Measurements from ENCODE around the gene SULT6B1.

Gene SULT6B1

DNA sequence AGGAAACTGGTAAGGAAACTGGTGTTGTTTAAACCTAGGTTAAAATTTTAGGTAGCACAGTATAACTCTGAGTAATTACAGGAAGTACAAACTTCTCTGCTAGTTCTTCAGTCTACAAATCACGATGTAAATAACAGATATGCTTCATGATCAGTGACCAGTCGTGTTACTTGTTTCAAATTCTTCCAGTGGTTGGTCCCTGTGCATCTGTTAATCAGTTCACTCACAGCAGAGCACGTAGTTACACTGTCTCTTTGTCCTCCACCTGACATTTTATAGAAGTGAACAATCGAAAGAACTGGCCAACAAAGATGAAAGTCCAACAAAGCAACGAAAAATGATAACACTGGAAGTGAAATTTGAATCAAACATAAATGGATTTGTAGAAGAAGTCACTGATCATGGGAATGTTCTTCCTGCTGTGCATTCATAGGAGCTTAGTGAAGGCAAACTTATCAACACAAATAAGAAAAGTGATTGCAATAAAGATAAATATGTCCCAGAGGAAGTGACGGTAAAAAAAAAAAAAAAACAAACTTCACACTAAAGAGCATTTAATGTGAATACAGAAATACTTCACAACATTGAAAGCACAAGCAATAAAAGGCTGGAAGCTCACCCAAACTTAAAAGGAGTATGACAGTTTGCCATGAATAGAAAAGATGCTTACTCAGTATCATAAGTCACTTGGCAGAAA is 38.7 kb downstream of the SULT6B1 start:
- Mint-ChIP-seq H3K27ac (no peak overlapping the region), H3K36me3 (ENCODE audit: low read depth) (peaks cover 57% of the 10 kb centered on the region)
- TF ChIP-seq, protein P1, sequence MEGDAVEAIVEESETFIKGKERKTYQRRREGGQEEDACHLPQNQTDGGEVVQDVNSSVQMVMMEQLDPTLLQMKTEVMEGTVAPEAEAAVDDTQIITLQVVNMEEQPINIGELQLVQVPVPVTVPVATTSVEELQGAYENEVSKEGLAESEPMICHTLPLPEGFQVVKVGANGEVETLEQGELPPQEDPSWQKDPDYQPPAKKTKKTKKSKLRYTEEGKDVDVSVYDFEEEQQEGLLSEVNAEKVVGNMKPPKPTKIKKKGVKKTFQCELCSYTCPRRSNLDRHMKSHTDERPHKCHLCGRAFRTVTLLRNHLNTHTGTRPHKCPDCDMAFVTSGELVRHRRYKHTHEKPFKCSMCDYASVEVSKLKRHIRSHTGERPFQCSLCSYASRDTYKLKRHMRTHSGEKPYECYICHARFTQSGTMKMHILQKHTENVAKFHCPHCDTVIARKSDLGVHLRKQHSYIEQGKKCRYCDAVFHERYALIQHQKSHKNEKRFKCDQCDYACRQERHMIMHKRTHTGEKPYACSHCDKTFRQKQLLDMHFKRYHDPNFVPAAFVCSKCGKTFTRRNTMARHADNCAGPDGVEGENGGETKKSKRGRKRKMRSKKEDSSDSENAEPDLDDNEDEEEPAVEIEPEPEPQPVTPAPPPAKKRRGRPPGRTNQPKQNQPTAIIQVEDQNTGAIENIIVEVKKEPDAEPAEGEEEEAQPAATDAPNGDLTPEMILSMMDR (IDR thresholded peaks at IDR 0.05; ENCODE audit: unreplicated experiment in 3 of 3) = no peak

DNA sequence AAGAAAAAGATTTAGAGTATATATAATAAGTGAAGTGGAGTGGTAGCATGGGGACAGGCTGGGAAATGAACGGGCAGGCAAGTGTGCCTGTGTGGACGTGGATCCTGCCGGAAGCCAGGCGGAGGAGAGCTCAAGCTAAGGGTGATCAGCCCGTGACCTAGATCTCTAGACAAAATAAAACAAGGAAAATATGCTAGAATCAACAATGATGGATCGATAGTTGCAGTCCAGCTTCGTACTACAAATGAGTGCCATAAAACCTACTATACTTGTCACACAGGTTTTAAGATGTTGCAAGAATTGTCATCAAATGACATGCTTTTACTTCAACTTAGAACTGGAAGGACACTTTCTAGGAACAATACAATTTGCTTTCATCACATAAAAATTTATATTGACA is 40.1 kb downstream of the SULT6B1 start:
- no peak overlapping the region for H3K4me3 Mint-ChIP-seq
- no peaks in the 10 kb centered on the region for H3K27me3 Mint-ChIP-seq (ENCODE audit: low read depth)
- TF ChIP-seq, protein P1 (IDR thresholded peaks at IDR 0.05; ENCODE audit: unreplicated experiment in 3 of 3) = no peak
- peaks cover 6% of the 10 kb centered on the region for H3K9me3 Mint-ChIP-seq
- peaks cover 50% of the 10 kb centered on the region for H3K36me3 Mint-ChIP-seq (ENCODE audit: low read depth)
- peaks cover 10% of the 10 kb centered on the region for H3K4me1 Mint-ChIP-seq
- H3K27ac Mint-ChIP-seq = no peak overlapping the region

More for the DNA sequence above, 38.7 kb downstream of the SULT6B1 start:
- Mint-ChIP-seq H3K4me1 (peaks cover 10% of the 10 kb centered on the region), H3K9me3 (peaks cover 7% of the 10 kb centered on the region), H3K4me3 (no peak overlapping the region), H3K27me3 (ENCODE audit: low read depth) (no peaks in the 10 kb centered on the region)

DNA sequence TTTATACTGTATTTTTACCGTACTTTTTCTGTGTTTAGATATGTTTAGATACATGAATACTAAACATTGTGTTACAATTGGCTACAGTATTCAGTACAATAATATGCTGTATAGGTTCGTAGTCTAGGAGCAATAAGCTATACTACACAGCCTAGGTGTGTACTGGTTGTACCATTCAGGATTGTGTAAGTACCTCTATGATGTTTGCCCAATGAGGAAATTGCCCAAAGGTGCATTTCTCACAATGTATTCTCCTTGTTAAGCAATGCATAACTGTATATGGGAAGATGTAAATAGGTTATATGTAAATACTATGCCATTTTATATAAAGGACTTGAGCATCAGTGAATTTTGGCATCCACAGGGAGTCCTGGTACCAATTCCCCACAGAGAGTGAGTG is 42.4 kb downstream of the SULT6B1 start:
- no peaks in the 10 kb centered on the region for H3K9me3 Mint-ChIP-seq
- no peak overlapping the region for H3K4me3 Mint-ChIP-seq
- TF ChIP-seq, protein P1 (IDR thresholded peaks at IDR 0.05; ENCODE audit: unreplicated experiment in 3 of 3) = no peak
- H3K4me1 Mint-ChIP-seq = peaks cover 10% of the 10 kb centered on the region
- H3K27me3 Mint-ChIP-seq (ENCODE audit: low read depth) = no peaks in the 10 kb centered on the region
- H3K27ac Mint-ChIP-seq = no peak overlapping the region
- peaks cover 50% of the 10 kb centered on the region for H3K36me3 Mint-ChIP-seq (ENCODE audit: low read depth)

DNA sequence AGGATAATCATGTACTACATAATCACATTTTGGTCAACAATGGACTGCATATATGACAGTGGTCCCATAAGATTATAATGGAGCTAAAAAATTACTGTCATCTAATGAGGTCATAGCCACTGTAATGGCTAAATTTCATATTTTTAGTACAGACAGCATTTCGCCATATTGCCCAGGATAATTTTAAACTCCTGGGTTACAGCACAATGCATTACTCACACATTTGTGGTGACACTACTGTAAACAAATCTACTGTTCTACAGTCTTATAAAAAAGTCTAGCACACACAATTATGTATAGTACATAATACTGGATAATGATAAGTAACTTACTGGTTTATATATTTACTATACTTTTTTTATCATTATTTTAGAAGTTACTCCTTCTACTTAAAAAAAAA is 44.5 kb downstream of the SULT6B1 start:
- Mint-ChIP-seq H3K27me3 (ENCODE audit: low read depth) (no peaks in the 10 kb centered on the region), H3K4me1 (no peaks in the 10 kb centered on the region), H3K9me3 (no peaks in the 10 kb centered on the region), H3K4me3 (no peak overlapping the region), H3K36me3 (ENCODE audit: low read depth) (peaks cover 62% of the 10 kb centered on the region), H3K27ac (no peak overlapping the region)
- TF ChIP-seq, protein P1 (IDR thresholded peaks at IDR 0.05; ENCODE audit: unreplicated experiment in 3 of 3) = no peak

DNA sequence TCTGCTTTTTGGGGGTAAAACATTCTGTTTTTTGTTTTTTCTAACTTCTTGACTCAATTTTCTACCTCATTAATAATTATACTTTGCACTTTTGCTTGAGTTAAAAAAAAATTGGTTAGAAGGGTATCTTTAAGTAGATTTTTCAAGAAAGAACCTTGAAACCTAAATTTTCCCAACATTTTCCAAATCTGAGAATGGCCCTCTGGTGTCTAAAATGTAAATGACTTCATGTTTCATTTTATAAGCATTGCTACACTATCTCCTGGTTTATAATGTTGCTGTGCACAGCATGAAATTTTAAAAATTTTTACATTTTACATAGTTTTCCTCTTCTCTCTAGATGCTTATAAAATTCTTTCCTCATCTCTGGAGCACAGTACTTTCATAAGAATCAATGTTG is 45.9 kb downstream of the SULT6B1 start:
- Mint-ChIP-seq H3K4me1 (no peaks in the 10 kb centered on the region), H3K27me3 (ENCODE audit: low read depth) (no peaks in the 10 kb centered on the region), H3K9me3 (no peaks in the 10 kb centered on the region), H3K36me3 (ENCODE audit: low read depth) (peaks cover 57% of the 10 kb centered on the region), H3K4me3 (no peak overlapping the region), H3K27ac (no peak overlapping the region)
- TF ChIP-seq, protein P1 (IDR thresholded peaks at IDR 0.05; ENCODE audit: unreplicated experiment in 3 of 3) = no peak

DNA sequence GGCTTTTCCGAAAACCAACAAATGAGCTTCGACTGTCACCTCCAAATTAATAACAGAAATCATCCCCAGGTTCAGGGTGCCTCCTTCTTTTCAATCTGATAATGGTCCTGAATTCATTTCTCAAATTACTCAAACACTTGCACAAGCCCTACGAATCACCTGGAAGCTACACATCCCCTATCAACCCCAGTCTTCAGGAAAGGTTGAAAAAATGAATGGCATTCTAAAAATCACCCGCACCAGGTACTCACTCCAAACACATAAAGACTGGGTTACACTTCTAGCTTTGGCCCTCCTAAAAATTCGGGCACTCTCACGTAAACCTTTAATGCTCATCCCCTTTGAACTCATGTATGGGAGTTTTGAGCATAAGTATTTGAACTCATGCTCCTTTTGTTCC is 55.6 kb downstream of the SULT6B1 start:
- Mint-ChIP-seq H3K36me3 (ENCODE audit: low read depth) (peaks cover 44% of the 10 kb centered on the region), H3K9me3 (no peaks in the 10 kb centered on the region), H3K4me1 (no peaks in the 10 kb centered on the region), H3K27me3 (ENCODE audit: low read depth) (no peaks in the 10 kb centered on the region), H3K4me3 (no peak overlapping the region), H3K27ac (no peak overlapping the region)
- TF ChIP-seq, protein P1 (IDR thresholded peaks at IDR 0.05; ENCODE audit: unreplicated experiment in 3 of 3) = no peak
